Liver (tissue), 3 donors: Measurements from ENCODE around the gene DPYSL4.

Experiments used
- CTCF ChIP-seq: fragments of 150-350 bp; IDR thresholded peaks from 2 replicates; pipeline ENCODE4 v1.5.1; 2017; ENCODE audit warnings: improper control_type of control experiment, low read depth, low read length; ENCODE audit not compliant: missing input control
- FOXA1 ChIP-seq: IDR thresholded peaks from 2 replicates; pipeline ENCODE4 v1.6.1; 2016; ENCODE audit warnings: antibody characterized with exemption
- FOXA2 ChIP-seq: IDR thresholded peaks from 2 replicates; pipeline ENCODE4 v1.6.1; 2016; ENCODE audit warnings: antibody characterized with exemption
- GABPA ChIP-seq, 2 donors: IDR thresholded peaks in 1 of 2; conservative IDR thresholded peaks in 1 of 2; 2 replicates each; pipeline ENCODE4 v1.6.1; 2016; ENCODE audit warnings: antibody characterized with exemption in 2 of 2, mild to moderate bottlenecking in 1 of 2, moderate library complexity in 1 of 2
- HNF4G ChIP-seq: IDR thresholded peaks from 2 replicates; pipeline ENCODE4 v1.6.1; 2016; ENCODE audit warnings: antibody characterized with exemption
- JUND ChIP-seq, 2 donors: IDR thresholded peaks; 2 replicates each; pipeline ENCODE4 v1.6.1; 2016; ENCODE audit warnings: antibody characterized with exemption in 2 of 2
- MAX ChIP-seq: IDR thresholded peaks from 2 replicates; pipeline ENCODE4 v1.6.1; 2016; ENCODE audit warnings: antibody characterized with exemption
- RAD21 ChIP-seq, 2 donors: IDR thresholded peaks; 2 replicates each; pipeline ENCODE4 v1.6.1; 2016; ENCODE audit warnings: antibody characterized with exemption in 2 of 2, mild to moderate bottlenecking in 2 of 2
- REST ChIP-seq: IDR thresholded peaks from 2 replicates; pipeline ENCODE4 v1.6.1; 2016; ENCODE audit warnings: antibody characterized with exemption, mild to moderate bottlenecking
- RXRA ChIP-seq, 2 donors: IDR thresholded peaks; 2 replicates each; pipeline ENCODE4 v1.6.1; 2017 to 2018; ENCODE audit warnings: antibody characterized with exemption in 2 of 2, mild to moderate bottlenecking in 1 of 2
- SP1 ChIP-seq: IDR thresholded peaks from 2 replicates; pipeline ENCODE4 v1.6.1; 2018; ENCODE audit warnings: antibody characterized with exemption, mild to moderate bottlenecking
- TAF1 ChIP-seq: conservative IDR thresholded peaks from 2 replicates; pipeline ENCODE4 v1.6.1; 2016; ENCODE audit warnings: antibody characterized with exemption, mild to moderate bottlenecking
- YY1 ChIP-seq: IDR thresholded peaks from 2 replicates; pipeline ENCODE4 v1.6.1; 2016; ENCODE audit warnings: antibody characterized with exemption, mild to moderate bottlenecking
- ZBTB33 ChIP-seq: IDR thresholded peaks from 2 replicates; pipeline ENCODE4 v1.6.1; 2016; ENCODE audit warnings: antibody characterized with exemption
- donor health status: healthy.
- donor health status: healthy.

- TF ChIP-seq CTCF, result no peak
- no peak for TF ChIP-seq RAD21 (IDR thresholded peaks at IDR 0.05)
- no peak for TF ChIP-seq JUND (IDR thresholded peaks at IDR 0.05)
- TF ChIP-seq GABPA (IDR thresholded peaks at IDR 0.05 in 1 of 2, conservative IDR thresholded peaks at IDR 0.05 in 1 of 2), result no peak
- TF ChIP-seq TAF1, result no peak
- no peak for TF ChIP-seq YY1
- TF ChIP-seq MAX, result no peak
- no peak for TF ChIP-seq SP1
- TF ChIP-seq REST, result no peak
- TF ChIP-seq ZBTB33, result no peak
- TF ChIP-seq HNF4G, result no peak
- TF ChIP-seq FOXA1, result no peak
- TF ChIP-seq RXRA (IDR thresholded peaks at IDR 0.05), result no peak
- no peak for TF ChIP-seq FOXA2
Observed at GRCh38 chr10:132225073-132225848, 38.5 kb downstream of the DPYSL4 start.
